Activated naive CD8-positive, alpha-beta T cell treated with anti-CD3 and anti-CD28 coated beads for 36 hours (primary cell): ENCODE data around the gene TAF15. TPM values are rescaled to one million over a fixed set of nuclear protein-coding genes. Genes with fewer than 3 reads are reported as not detected.

Experiments used
- DNase-seq: peaks from one replicate; pipeline ENCODE4 v3.0.0; 2021
- H3K27ac Mint-ChIP-seq: one replicate; pipeline ENCODE4 v1.8.0; 2022; ENCODE audit warnings: mild to moderate bottlenecking, moderate library complexity, mixed read lengths
- H3K27me3 Mint-ChIP-seq: one replicate; pipeline ENCODE4 v1.8.0; 2022; ENCODE audit warnings: mild to moderate bottlenecking, mixed read lengths
- H3K36me3 Mint-ChIP-seq: one replicate; pipeline ENCODE4 v1.8.0; 2021; ENCODE audit warnings: mild to moderate bottlenecking, mixed read lengths
- H3K4me1 Mint-ChIP-seq: one replicate; pipeline ENCODE4 v1.8.0; 2021; ENCODE audit warnings: mixed read lengths
- H3K4me3 Mint-ChIP-seq: one replicate; pipeline ENCODE4 v1.8.0; 2022; ENCODE audit warnings: mild to moderate bottlenecking, moderate library complexity, mixed read lengths
- H3K9me3 Mint-ChIP-seq: one replicate; pipeline ENCODE4 v1.8.0; 2022; ENCODE audit warnings: mixed read lengths
- total RNA-seq, 2 experiments: library from RNA; stranded (reverse); gene quantifications; one replicate each; pipeline ENCODE4 v1.2.3, GENCODE V29; 2021

Gene TAF15
- total RNA-seq, 2 experiments from 2014 or later: 306 to 317 TPM

DNA sequence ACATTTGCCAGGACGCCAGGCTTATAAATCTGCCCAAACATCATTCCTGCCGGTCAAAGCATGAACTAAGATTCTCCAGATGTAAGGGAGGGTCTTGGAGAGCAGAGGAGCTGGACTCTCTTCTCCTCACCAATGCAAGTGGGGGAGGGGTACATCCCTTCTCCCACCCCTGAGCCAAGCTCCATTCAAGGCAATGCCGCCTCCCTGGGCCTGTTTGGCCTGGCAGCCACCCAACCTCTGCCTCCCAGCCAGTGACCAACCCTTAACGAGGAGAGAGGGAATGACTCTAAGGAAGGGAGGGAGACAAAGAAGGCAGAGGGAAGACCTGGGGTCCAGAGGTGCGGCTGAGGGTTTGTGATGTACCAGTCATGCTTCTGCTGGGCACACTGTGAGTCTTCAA is 34.8 kb upstream of the TAF15 start:
- peaks cover 1% of the 10 kb centered on the region for H3K36me3 Mint-ChIP-seq

DNA sequence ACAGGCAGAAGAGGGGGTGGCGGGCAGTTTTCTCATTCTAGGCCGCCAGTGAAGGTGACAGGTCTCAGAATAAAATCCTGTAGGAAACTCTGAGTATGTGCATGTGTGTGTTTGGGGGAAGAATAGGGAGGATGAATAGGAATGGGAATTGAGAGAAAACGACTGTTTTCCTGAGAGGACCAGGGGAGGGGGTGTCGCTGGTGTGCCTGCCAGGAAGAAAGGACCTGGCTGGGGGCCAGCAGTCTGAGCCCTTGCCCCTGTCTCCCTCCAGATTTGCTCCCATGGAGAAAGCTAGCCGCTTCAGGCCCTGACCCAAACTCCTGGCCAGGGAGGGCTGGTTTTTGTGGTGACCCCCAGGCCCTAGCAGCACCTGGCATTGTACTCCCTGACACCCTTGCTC is 34.2 kb upstream of the TAF15 start:
- no peak for DNase-seq
- Mint-ChIP-seq H3K9me3 (no peaks in the 10 kb centered on the region), H3K27me3 (no peaks in the 10 kb centered on the region), H3K36me3 (peaks cover 1% of the 10 kb centered on the region), H3K27ac (no peak overlapping the region), H3K4me1 (peaks cover 2% of the 10 kb centered on the region), H3K4me3 (no peak overlapping the region)

More for the DNA sequence above, 34.8 kb upstream of the TAF15 start:
- Mint-ChIP-seq H3K9me3 (no peaks in the 10 kb centered on the region), H3K4me1 (peaks cover 2% of the 10 kb centered on the region), H3K27ac (no peak overlapping the region), H3K4me3 (no peak overlapping the region), H3K27me3 (no peaks in the 10 kb centered on the region)
- DNase-seq: no peak

- H3K4me1 Mint-ChIP-seq: peaks cover 2% of the 10 kb centered on the region
- no peaks in the 10 kb centered on the region for H3K27me3 Mint-ChIP-seq
- no peak overlapping the region for H3K4me3 Mint-ChIP-seq
- H3K36me3 Mint-ChIP-seq: peaks cover 1% of the 10 kb centered on the region
- DNase-seq: no peak
- no peaks in the 10 kb centered on the region for H3K9me3 Mint-ChIP-seq
- H3K27ac Mint-ChIP-seq: no peak overlapping the region
Measured at GRCh38 chr17:35775583-35775982, 33.7 kb upstream of the TAF15 start.

DNA sequence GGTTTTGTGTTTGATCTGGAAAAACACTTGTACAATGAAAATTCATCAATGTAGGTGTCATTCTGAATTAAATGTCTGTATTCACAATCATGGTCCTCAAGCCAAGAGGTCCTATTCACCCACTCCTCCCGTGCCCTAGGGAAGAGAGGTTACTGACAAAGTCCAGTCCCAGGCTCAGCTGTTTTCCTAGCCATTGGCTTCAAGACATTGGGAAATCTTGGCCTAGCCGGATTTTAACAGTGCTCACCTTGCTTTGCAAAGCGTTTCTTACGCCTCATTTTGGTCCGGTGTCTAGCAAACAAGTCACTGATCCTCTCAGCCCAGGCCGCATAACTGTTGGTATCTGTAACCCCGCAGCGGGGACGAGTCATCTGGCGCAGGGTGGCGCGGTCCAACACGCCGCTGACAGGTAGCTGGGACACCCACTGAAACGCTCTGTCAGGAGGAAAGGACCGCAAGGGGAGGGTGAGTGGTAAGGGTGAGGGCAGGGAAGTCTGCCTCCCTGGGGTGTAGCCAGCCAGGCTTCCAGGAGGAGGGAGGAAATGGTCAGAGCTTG is 30.6 kb upstream of the TAF15 start:
- peaks cover 2% of the 10 kb centered on the region for H3K4me1 Mint-ChIP-seq
- H3K27ac Mint-ChIP-seq: no peak overlapping the region
- DNase-seq: no peak
- H3K27me3 Mint-ChIP-seq: no peaks in the 10 kb centered on the region
- H3K9me3 Mint-ChIP-seq: no peaks in the 10 kb centered on the region
- H3K4me3 Mint-ChIP-seq: no peak overlapping the region
- peaks cover 1% of the 10 kb centered on the region for H3K36me3 Mint-ChIP-seq

- Mint-ChIP-seq H3K36me3 (peaks cover 1% of the 10 kb centered on the region), H3K27me3 (no peaks in the 10 kb centered on the region), H3K4me3 (no peak overlapping the region), H3K4me1 (no peaks in the 10 kb centered on the region), H3K27ac (no peak overlapping the region), H3K9me3 (no peaks in the 10 kb centered on the region)
- no peak for DNase-seq
Measured at GRCh38 chr17:35780950-35781349, 28.3 kb upstream of the TAF15 start.

- DNase-seq: no peak
- no peaks in the 10 kb centered on the region for H3K9me3 Mint-ChIP-seq
- H3K27me3 Mint-ChIP-seq: no peaks in the 10 kb centered on the region
- H3K36me3 Mint-ChIP-seq: no peaks in the 10 kb centered on the region
- H3K4me3 Mint-ChIP-seq: no peak overlapping the region
- peaks cover 12% of the 10 kb centered on the region for H3K4me1 Mint-ChIP-seq
- H3K27ac Mint-ChIP-seq: no peak overlapping the region
Measured at GRCh38 chr17:35784895-35785294, 24.4 kb upstream of the TAF15 start.

DNA sequence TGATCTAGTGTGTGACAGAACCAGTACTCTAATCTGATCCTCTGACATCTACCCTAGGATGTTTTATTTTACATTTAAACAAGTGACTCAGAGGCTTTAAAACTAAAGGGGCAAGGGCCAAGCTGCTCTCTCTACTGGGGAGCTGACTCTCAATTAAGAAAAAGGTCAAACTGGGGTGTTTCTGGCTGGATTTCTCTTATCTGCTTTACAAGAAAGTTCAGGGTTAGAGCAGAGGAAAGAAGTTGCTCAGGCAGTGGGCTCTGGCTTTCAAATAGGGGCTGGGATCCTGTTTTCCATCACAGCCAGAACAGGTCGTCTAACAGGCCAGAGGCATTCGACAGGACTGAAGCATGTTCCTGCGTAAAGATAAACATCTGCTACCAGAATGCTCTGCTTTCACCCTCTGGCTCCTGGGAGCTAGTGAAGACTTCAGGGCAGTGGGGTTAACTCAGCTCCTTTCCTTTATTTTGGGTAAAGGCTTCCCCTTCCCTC is 22.3 kb upstream of the TAF15 start:
- Mint-ChIP-seq H3K4me3 (no peak overlapping the region), H3K4me1 (peaks cover 12% of the 10 kb centered on the region), H3K9me3 (no peaks in the 10 kb centered on the region), H3K27ac (no peak overlapping the region), H3K36me3 (no peaks in the 10 kb centered on the region), H3K27me3 (no peaks in the 10 kb centered on the region)
- no peak for DNase-seq

DNA sequence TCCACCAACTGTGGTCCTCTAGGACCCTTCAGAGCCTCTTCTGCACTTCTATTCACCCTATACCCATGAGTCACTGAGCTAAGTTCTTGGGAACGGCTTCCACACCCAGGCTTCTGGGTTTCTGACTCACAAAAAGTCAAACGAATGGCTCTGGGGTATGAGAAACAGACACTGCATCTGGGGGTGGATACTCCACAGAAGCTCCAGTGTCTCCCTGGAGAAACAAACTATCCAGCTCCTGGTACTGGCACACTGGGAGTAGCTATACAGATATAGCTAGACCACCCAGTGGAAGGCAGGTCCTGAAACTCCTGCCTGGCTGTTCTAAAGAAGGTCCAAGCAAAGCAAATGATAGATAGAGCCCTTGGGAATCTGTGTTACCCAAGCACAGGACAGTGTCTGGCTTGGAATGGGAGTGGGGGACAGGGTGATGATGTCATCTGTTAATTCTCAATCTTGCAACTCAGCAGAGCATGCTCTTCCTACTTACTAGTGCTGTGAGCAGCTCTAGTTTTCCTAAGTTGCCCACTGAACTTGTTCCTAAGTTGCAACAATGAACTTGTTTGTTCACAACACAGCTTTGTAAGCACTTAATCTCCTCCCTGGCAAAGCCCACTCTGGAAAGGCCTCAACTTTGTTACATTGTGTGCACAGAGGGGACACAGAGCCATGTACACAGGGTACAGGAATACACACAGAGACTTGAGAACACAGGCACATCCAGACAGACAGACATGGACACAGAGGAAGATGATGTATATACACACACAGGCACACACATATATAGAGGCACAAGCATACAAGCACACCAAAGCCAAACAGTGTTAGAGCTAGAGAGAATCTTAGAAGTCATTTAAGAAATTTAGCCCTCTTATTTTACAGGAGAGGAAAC is 20.6 kb upstream of the TAF15 start:
- Mint-ChIP-seq H3K36me3 (no peaks in the 10 kb centered on the region), H3K27ac (no peak overlapping the region), H3K4me3 (no peak overlapping the region), H3K27me3 (peaks cover 6% of the 10 kb centered on the region), H3K9me3 (no peaks in the 10 kb centered on the region), H3K4me1 (peaks cover 22% of the 10 kb centered on the region)
- no peak for DNase-seq

- Mint-ChIP-seq H3K4me3 (no peak overlapping the region), H3K9me3 (no peaks in the 10 kb centered on the region), H3K36me3 (no peaks in the 10 kb centered on the region), H3K4me1 (peaks cover 31% of the 10 kb centered on the region), H3K27me3 (peaks cover 18% of the 10 kb centered on the region), H3K27ac (no peak overlapping the region)
- no peak for DNase-seq
Measured at GRCh38 chr17:35790841-35791240, 18.4 kb upstream of the TAF15 start.

- no peaks in the 10 kb centered on the region for H3K36me3 Mint-ChIP-seq
- no peak for DNase-seq
- H3K27ac Mint-ChIP-seq: no peak overlapping the region
- H3K9me3 Mint-ChIP-seq: no peaks in the 10 kb centered on the region
- H3K4me3 Mint-ChIP-seq: no peak overlapping the region
- peaks cover 25% of the 10 kb centered on the region for H3K27me3 Mint-ChIP-seq
- peaks cover 36% of the 10 kb centered on the region for H3K4me1 Mint-ChIP-seq
Measured at GRCh38 chr17:35791681-35792350, 17.5 kb upstream of the TAF15 start.

DNA sequence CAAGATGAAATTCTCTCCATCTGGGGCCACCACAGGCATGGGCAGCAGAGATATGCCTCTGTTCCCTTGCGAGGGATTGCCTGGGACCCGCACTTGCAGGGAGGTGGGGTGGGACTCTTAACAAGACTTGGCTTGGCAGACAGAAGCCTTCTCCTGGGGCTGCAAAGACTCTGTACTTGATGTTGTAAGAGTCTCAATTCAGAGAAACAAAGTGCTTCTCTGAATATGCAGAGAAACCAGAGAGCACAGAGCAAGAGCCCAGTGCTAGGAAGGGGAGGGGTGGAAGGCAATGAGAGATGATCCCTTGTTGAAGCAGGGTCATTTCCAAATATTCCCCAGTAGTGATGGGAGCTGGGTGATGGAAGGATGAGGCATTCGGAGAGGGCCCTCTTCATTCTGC is 16.0 kb upstream of the TAF15 start:
- no peaks in the 10 kb centered on the region for H3K36me3 Mint-ChIP-seq
- DNase-seq: no peak
- peaks cover 30% of the 10 kb centered on the region for H3K27me3 Mint-ChIP-seq
- H3K4me1 Mint-ChIP-seq: peaks cover 36% of the 10 kb centered on the region
- no peaks in the 10 kb centered on the region for H3K9me3 Mint-ChIP-seq
- no peak overlapping the region for H3K27ac Mint-ChIP-seq
- H3K4me3 Mint-ChIP-seq: peak overlapping the region; percentile 44

- H3K27ac Mint-ChIP-seq: no peak within 1 kb of the TSS
- H3K27me3 Mint-ChIP-seq: peaks cover 30% of the 10 kb centered on the region
- H3K36me3 Mint-ChIP-seq: no peaks in the 10 kb centered on the region
- H3K4me3 Mint-ChIP-seq: peak within 1 kb of the TSS; percentile 77
- DNase-seq: peak; percentile 67
- H3K4me1 Mint-ChIP-seq: peaks cover 26% of the 10 kb centered on the region
- no peaks in the 10 kb centered on the region for H3K9me3 Mint-ChIP-seq
Measured at GRCh38 chr17:35795007-35795870, 14.0 kb upstream of the TAF15 start, which contains the start of gene MMP28. Gene MMP28 (minus strand): TSS chr17:35795641. CDS start chr17:35795377, 264 bp downstream.

- Mint-ChIP-seq H3K27ac (no peak overlapping the region), H3K27me3 (peaks cover 30% of the 10 kb centered on the region)
Measured at GRCh38 chr17:35795871-35796265, 13.4 kb upstream of the TAF15 start.

GRCh38 chr17:35796942-35797341 is 12.3 kb upstream of the TAF15 start:
- Mint-ChIP-seq H3K27me3 (peaks cover 30% of the 10 kb centered on the region), H3K9me3 (no peaks in the 10 kb centered on the region), H3K27ac (no peak overlapping the region), H3K36me3 (no peaks in the 10 kb centered on the region), H3K4me1 (peaks cover 36% of the 10 kb centered on the region), H3K4me3 (no peak overlapping the region)
- no peak for DNase-seq

More at GRCh38 chr17:35795871-35796265, 13.4 kb upstream of the TAF15 start:
- Mint-ChIP-seq H3K4me3 (peak overlapping the region; percentile 77), H3K4me1 (peaks cover 26% of the 10 kb centered on the region), H3K9me3 (no peaks in the 10 kb centered on the region), H3K36me3 (no peaks in the 10 kb centered on the region)
- DNase-seq: no peak
